GM21529 (cell line): ENCODE measurements around the gene PRG3.
"Not testable (repeated sequence)": the region's sequence is repeated elsewhere in the genome, so short reads cannot be mapped to it uniquely, and the experiment has no call there.

Experiments used
- ATAC-seq: cut with Tn5 transposase; IDR thresholded peaks from one replicate; pipeline ENCODE4 v1.9.1; 2021; ENCODE audit not compliant: unreplicated experiment

PRG3 gene

GRCh38 chr11:57361420-57361819 lies 19.5 kb downstream of the PRG3 start:
- not testable (repeated sequence) for ATAC-seq

GRCh38 chr11:57360991-57361390 lies 20.0 kb downstream of the PRG3 start:
- ATAC-seq = no peak

GRCh38 chr11:57359896-57360690 lies 20.9 kb downstream of the PRG3 start:
- ATAC-seq = no peak

GRCh38 chr11:57359396-57359795 lies 21.6 kb downstream of the PRG3 start:
- ATAC-seq = no peak

- no peak for ATAC-seq
These were observed 22.0 kb downstream of the PRG3 start for GRCh38 chr11:57358991-57359390.

- no peak for ATAC-seq
These were observed 22.4 kb downstream of the PRG3 start for GRCh38 chr11:57358543-57358961.

DNA sequence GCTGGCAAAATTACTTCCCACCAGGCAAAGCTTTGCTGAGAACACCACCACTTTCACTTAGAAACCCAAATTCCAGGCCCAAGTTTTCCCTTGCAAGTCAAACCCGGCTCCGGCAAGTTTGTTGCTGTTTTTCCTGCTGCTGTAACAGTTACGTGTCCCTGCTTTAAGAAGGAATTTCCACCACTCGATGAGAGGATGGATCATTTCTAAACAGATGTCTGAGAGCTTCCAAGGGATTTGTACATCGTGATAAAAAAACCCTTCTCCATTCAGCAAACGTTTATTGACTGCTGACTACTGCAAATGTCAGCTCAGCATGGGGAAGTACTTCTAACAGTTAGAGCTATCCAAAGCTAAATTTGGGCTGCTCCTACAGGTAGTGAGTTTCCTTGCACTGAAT lies 23.1 kb downstream of the PRG3 start:
- ATAC-seq = no peak

DNA sequence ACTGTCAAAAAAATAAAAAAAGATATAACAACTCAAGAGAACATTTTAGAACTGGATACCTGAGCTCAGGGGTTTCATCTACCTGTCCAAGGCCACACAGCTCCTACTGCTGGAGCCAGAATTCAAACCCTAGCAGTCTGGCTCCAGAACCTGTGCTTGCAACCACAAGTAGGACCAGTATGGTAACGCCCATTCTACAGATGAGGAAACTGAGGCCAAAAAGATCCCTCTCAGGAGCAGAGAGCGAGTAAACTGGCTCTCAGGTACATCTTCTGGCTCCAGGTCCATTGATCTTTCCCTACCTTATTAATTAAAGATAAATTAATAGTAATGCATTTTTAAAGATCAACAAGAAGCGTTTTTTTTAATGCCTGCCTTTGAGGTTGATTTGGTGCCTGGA lies 23.6 kb downstream of the PRG3 start:
- no peak for ATAC-seq

DNA sequence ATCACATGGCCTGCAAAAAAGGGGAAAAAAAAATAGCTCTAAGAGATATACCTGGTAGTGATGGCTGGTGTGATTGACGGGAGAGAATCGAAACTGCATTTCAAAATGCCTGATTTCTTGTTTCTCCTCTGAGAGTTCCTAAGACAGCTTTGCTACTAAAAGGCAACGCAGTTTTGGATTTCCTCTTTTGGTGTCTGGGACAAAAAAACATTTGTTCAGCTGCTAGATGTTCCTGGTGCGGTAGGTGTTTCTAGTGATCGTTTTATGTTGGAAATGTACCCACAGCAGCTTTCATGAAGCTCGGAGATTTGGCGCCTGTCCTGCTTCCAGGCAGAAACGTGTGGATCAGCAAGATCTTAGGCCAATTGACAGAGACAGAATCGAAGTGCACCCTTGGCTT lies 24.7 kb downstream of the PRG3 start:
- no peak for ATAC-seq

DNA sequence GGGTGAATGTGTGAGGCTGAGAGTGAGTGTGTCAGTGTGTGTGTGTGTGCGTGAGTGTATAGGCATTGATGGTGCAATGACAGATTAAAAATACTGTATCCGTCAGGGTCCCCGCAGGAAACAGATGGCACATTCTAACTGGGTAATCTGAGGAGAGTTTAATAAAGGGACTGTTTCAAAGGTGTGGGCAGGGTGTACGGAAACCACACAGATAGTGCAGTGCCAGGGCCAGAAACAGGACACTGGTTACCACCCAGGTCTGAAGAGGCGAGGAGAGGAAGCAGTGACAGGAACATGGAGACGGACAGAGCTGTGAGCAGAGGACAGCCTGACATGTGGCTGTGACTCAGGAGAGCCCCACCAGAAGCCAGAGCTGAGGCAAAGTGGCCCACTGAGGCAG lies 26.3 kb downstream of the PRG3 start:
- ATAC-seq = no peak

- ATAC-seq = no peak
These were observed 27.1 kb downstream of the PRG3 start for GRCh38 chr11:57353852-57354251.

DNA sequence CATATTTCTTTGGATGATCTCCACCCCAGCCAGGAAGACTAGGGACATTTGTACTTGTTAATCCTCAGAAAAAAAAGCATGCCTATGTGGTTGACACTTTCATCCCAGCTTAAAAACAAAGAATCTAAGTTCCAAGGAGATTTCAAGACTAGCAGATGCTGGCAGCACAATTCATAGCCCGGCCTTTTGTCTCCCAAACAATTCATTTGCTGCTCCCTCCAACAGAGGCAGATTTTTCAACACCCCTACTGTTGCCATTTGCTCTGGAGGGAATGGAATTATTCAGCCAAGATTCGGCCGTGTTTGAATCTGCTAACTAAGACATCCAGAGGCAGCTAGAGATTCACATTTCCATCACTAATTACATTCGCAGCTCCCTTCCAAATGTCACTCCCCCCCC lies 27.5 kb downstream of the PRG3 start:
- no peak for ATAC-seq

DNA sequence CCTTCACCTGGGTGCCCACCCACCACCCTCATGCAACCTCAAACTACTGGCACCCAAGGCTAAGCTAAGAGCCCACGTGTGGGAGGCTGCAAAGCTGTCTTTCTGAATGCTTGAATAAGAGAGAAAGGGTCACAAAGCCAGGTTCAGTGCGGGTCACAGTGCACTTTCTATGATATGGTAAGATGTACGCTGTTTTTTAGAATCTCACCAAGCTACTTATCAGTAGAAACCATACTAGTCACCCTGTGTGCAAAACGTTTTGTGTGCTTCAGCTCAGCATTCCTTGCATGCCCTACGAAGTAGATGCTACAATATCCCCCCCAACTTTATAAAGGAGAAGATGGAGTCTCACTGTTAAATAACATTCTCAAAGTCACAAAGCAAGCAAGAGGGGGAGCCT lies 27.9 kb downstream of the PRG3 start:
- no peak for ATAC-seq

GRCh38 chr11:57349491-57350274 lies 31.3 kb downstream of the PRG3 start:
- ATAC-seq = no peak

- no peak for ATAC-seq
These were observed 32.2 kb downstream of the PRG3 start for GRCh38 chr11:57348636-57349313.

DNA sequence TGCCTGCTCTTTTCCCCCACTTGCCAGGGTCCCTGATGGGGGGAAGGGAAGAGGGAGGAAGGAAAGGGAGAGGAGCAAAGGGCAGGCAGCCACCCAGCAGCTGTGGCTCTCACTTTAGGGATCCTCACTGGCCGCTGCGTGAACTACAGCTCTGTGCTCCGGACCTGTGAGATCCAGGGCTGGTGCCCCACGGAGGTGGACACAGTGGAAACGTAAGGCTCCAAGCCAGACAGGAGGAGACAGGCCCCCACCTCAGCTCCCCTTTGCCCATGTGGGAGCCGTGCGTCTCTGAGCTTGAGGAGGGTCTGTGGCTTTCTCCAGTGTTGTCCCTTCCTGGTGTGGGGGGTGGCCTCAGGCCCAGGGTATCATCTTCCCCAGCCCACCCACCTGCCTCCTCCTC lies 32.9 kb downstream of the PRG3 start:
- no peak for ATAC-seq

GRCh38 chr11:57347336-57347735 lies 33.6 kb downstream of the PRG3 start:
- ATAC-seq = no peak

GRCh38 chr11:57345555-57346211 lies 35.3 kb downstream of the PRG3 start:
- ATAC-seq = peak; percentile 75

DNA sequence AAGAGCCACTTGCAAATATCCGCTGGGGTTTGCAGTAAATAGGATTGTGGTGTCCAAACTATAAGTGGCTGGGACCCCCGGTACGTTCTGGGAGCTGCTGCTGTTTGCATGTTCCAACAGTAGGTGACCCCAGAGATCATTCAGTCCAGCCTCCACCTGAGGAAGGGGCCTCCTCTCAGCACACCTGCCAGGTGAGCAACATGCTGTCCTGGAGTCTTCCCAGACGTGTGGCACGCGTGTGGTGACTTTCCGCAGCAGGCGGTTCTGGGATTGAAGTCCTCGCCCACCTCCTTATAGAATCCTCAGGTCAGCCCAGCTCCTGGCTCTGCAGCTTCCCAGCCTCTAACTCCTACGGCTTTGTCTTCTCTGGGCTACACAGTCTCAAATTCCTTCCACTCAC lies 36.1 kb downstream of the PRG3 start:
- no peak for ATAC-seq

- ATAC-seq = no peak
These were observed 37.1 kb downstream of the PRG3 start for GRCh38 chr11:57343825-57344224.

GRCh38 chr11:57342702-57343101 lies 38.2 kb downstream of the PRG3 start:
- no peak for ATAC-seq
